Lung (tissue), 12 donors: ENCODE measurements around the gene LSM11. TPM values are rescaled to one million over a fixed set of nuclear protein-coding genes. Genes with fewer than 3 reads are reported as not detected.

Source experiments
- ATAC-seq: fragments of 200-7000 bp; cut with Tn5 transposase; one replicate; pipeline ENCODE4 v1.9.1; 2020; ENCODE audit warnings: moderate number of reproducible peaks; ENCODE audit not compliant: insufficient read depth, low FRiP score
- DNase-seq, 3 donors: peaks; one replicate each; pipeline ENCODE4 v3.0.0-alpha.2; 2013 to 2017
- H3K27ac ChIP-seq, 2 donors: one replicate each; pipeline ENCODE4 v1.5.1; 2013; ENCODE audit warnings: mild to moderate bottlenecking in 2 of 2, moderate library complexity in 2 of 2, control low read depth in 1 of 2, inconsistent platforms in 1 of 2, low read depth in 1 of 2, low read length in 1 of 2
- H3K27me3 ChIP-seq, 3 donors: one replicate each; pipeline ENCODE4 v1.5.1; 2013; ENCODE audit warnings: low read length in 2 of 3; ENCODE audit not compliant: control insufficient read depth in 3 of 3, insufficient read depth in 3 of 3
- H3K36me3 ChIP-seq, 4 donors: one replicate each; pipeline ENCODE4 v1.5.1; 2013; ENCODE audit warnings: low read length in 4 of 4, mild to moderate bottlenecking in 1 of 4, moderate library complexity in 1 of 4; ENCODE audit not compliant: control insufficient read depth in 4 of 4, insufficient read depth in 4 of 4
- H3K4me1 ChIP-seq, 5 donors: one replicate each; pipeline ENCODE4 v1.5.1; 2013; ENCODE audit warnings: low read length in 5 of 5, mild to moderate bottlenecking in 2 of 5, moderate library complexity in 1 of 5; ENCODE audit not compliant: control insufficient read depth in 5 of 5, insufficient read depth in 5 of 5
- H3K4me3 ChIP-seq: one replicate; pipeline ENCODE4 v1.5.1; 2013; ENCODE audit warnings: mild to moderate bottlenecking, control low read depth, moderate library complexity
- H3K9ac ChIP-seq, 2 donors: one replicate each; pipeline ENCODE4 v1.5.1; 2013; ENCODE audit warnings: low read length in 2 of 2, control low read depth in 1 of 2; ENCODE audit not compliant: insufficient read depth in 1 of 2
- H3K9me3 ChIP-seq, 4 donors: one replicate each; pipeline ENCODE4 v1.5.1; 2013; ENCODE audit warnings: low read length in 3 of 4, mild to moderate bottlenecking in 1 of 4, moderate library complexity in 1 of 4; ENCODE audit not compliant: control insufficient read depth in 4 of 4, insufficient read depth in 3 of 4
- CTCF ChIP-seq: IDR thresholded peaks from 2 replicates; pipeline ENCODE4 v1.5.1; 2012; ENCODE audit warnings: mild to moderate bottlenecking; ENCODE audit errors: control extremely low read depth, extremely low read depth
- WGBS, 2 donors: extraction: QIAGEN DNeasy Blood & Tissue Kit; methylation state at CpG; one replicate each; pipeline ENCODE4 v1.1.7; 2013; 5-methylcytosine and 5-hydroxymethylcytosine counted together
- polyA plus RNA-seq, 2 donors: library from polyadenylated mRNA; stranded (reverse); fragments of 200-250 nt; gene quantifications; one replicate each; pipeline ENCODE4 v1.2.1, GENCODE V29; 2013
- total RNA-seq, 2 donors: library from RNA; depleted of rRNA in 1 of 2; stranded (reverse); fragments of >200 nt in 1 of 2; gene quantifications; one replicate each; pipeline ENCODE4 v1.2.1, GENCODE V29; 2014 to 2021
- donor health status: control.
- donor health status: control.
- donor health status: Bipolar disorder and iron deficiency.
- donor health status: healthy.
- donor health status: DM: yes; HTN: yes; CAD: no.

LSM11 gene
- total and polyA plus RNA-seq, 4 donors, result 0.93 to 7.0 (median 1.8) TPM

GRCh38 chr5:157741131-157741530, 2.4 kb upstream of the LSM11 start:
- Histone ChIP-seq H3K9me3 (no peaks in the 10 kb centered on the region), H3K27me3 (no peaks in the 10 kb centered on the region), H3K9ac (no peak overlapping the region), H3K4me3 (no peak overlapping the region), H3K36me3 (peaks cover 0 to 12% (median 6%) of the 10 kb centered on the region in 4 donors), H3K4me1 (peaks cover 4 to 8% (median 6%) of the 10 kb centered on the region in 5 donors), H3K27ac (no peak overlapping the region)
- no peak for ATAC-seq
- WGBS, 2 donors, result 72 to 80% methylated on average over 4 of the region's 4 CpGs
- no peak for TF ChIP-seq CTCF
- no peak for DNase-seq

- Histone ChIP-seq H3K27ac (peak overlapping the region in 1 of 2 donors; percentile 47), H3K27me3 (no peaks in the 10 kb centered on the region), H3K36me3 (peaks cover 0 to 6% (median 3%) of the 10 kb centered on the region in 4 donors), H3K4me1 (peaks cover 4 to 8% (median 6%) of the 10 kb centered on the region in 5 donors), H3K9me3 (no peaks in the 10 kb centered on the region), H3K9ac (peak overlapping the region; percentile 30 to 69), H3K4me3 (peak overlapping the region; percentile 83)
- no peak for TF ChIP-seq CTCF
- ATAC-seq, result no peak
- WGBS, 2 donors, result 4 to 6% methylated on average over 46 to 56 of the region's 56 CpGs
- DNase-seq, result peak; percentile 14 to 35 (median 24)
Observed at GRCh38 chr5:157744051-157745011, 819 bp downstream of the LSM11 start.

GRCh38 chr5:157745041-157745456, 1.5 kb downstream of the LSM11 start:
- H3K4me3 ChIP-seq, result no peak overlapping the region
- peak overlapping the region in 1 of 2 donors; percentile 69 for H3K9ac ChIP-seq
- no peak overlapping the region for H3K27ac ChIP-seq
- no peak for DNase-seq
- H3K9me3 ChIP-seq, result no peaks in the 10 kb centered on the region
- peaks cover 4 to 8% (median 6%) of the 10 kb centered on the region in 5 donors for H3K4me1 ChIP-seq
- 79 to 86% methylated on average over 4 of the region's 4 CpGs for WGBS, 2 donors
- H3K27me3 ChIP-seq, result no peaks in the 10 kb centered on the region
- no peaks in the 10 kb centered on the region for H3K36me3 ChIP-seq
- ATAC-seq, result no peak
- TF ChIP-seq CTCF, result no peak
